GM18951 (cell line): ENCODE measurements around the gene CAMK2D.

ENCODE experiments used
- POLR2A ChIP-seq: IDR thresholded peaks from 4 replicates; pipeline ENCODE4 v1.6.1; 2011; ENCODE audit warnings: mild to moderate bottlenecking; ENCODE audit not compliant: insufficient read length, insufficient read depth; ENCODE audit errors: extremely low read depth
- in situ Hi-C: fragments of 300-500 bp; cut with MboI; formaldehyde crosslinking; loops from one replicate; pipeline ENCODE4 v1.12.0; 2022; ENCODE audit warnings: low sequenced_read_pairs, mixed read lengths, inconsistent platforms; ENCODE audit not compliant: unreplicated experiment

Gene CAMK2D

DNA sequence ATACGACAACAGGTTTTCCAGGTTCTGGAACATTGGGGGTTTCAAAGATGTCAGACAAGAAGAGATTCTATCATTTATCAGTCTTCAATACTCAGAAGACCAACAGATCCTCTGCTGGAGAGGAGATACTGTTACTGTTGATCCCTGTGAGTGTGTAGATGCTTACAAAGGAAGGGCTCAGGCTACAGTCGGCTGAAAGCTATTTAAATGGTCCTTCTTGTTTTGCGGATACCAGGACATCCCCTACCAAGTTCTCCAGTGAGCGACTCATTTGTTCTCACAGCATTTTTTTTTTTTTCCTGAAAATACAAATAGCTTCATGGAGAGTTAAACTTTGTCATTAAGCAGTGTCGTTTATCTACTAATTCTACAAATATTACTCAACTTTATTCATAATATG, 201.6 kb downstream of the CAMK2D start:
- in situ Hi-C loops: loop anchor here (10.0 kb wide), 1 partner anchor 195 kb away; no protein-coding TSS in a partner anchor
- no peak for TF ChIP-seq POLR2A

DNA sequence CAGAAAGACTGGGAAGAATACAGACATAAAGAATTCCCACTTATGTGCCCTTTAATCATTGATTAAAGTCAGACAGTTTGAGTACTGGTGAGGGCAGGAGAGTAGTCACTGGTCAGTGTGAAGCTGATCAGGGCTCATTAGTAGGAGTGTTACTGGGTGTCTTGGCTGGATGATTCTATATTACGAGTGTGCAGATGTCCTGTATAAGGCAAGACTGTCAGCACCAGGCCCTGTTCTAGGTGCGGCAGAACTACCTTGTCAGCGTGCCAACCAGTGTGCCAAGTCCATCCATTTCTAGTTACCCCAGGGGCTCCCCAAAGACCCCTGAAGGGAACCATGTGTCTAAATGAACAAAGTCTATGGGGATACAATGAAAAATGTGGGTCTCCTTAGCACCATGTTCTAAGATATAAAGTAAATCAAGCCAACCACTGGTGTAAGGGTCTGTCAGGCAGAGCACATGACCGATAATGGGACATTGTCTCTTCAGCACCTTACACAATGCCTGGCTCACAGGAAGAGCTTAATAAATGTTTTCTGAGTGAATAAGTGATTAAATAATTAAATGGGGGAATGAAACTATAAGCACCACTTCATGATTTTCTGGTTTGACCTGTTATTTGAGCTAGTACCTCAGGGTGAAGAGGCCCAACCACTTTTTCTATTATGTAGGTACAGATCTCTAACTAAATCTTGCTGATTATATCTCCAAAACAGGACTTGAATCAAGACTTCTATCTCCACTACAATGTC, 205.0 kb downstream of the CAMK2D start:
- in situ Hi-C loops: loop anchor here (10.0 kb wide), 1 partner anchor 198 kb away; no protein-coding TSS in a partner anchor
- no peak for TF ChIP-seq POLR2A

DNA sequence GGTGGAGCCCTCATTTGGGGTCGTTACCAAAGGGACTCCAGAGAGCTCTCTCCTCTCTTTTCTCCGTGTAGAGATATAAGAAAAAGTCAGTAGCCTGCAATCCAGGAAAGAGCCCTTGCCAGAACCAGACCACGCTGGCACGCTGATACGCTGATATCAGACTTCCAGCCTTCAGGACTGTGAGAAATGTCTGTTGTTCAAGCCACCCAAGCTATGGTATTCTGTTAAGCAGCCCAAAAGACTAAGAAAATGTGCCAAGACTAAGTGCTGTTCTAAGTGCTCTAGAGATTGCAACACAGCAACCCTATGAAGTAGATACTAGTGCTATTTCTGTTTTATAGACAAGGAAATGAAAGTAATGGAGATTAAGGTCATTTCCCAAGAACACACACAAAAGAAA, 205.7 kb downstream of the CAMK2D start:
- in situ Hi-C loops: loop anchor here (10.0 kb wide), 1 partner anchor 199 kb away; no protein-coding TSS in a partner anchor

DNA sequence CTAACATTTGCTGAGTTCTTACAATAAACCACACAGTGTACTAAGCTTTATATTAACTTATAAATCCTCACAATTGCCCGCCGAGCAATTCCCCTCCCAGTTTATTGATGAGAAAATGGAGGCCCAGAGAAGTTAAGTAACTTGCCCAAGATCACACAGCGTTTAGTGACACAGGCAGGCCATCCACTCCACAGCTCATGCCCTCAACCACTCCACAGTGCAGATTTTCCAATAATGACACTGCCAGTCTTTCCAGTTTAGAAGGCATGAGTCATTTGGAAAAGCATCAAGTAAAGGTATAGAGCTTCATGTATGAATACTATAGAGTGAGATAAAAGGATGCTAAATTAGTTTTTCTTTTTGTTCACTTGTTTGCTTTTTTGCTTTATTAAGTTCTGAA, 208.5 kb downstream of the CAMK2D start:
- in situ Hi-C loops: loop anchor here (10.0 kb wide), 1 partner anchor 202 kb away; no protein-coding TSS in a partner anchor
- TF ChIP-seq POLR2A: no peak

More for the DNA sequence above, 205.7 kb downstream of the CAMK2D start:
- TF ChIP-seq POLR2A: no peak

DNA sequence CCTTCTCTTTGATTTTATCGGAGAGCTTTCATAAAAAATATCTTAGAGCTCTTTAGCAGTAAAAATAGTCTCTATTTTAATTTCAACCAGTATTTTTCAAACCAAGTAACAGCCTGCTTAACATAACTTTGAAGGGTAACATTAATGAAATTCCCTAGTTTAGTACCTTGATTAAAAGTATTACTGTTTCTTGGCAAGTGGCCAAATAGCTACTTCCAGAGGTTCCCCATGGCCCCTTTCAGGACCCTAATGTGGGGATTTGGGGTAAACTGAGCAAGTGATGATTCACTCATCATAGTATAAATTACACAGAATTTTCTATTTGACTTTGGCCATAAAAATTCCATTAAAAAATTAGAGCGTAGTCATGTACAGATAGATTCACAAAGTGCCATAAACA, 211.0 kb downstream of the CAMK2D start:
- in situ Hi-C loops: loop anchor here (10.0 kb wide), 1 partner anchor 204 kb away; no protein-coding TSS in a partner anchor

DNA sequence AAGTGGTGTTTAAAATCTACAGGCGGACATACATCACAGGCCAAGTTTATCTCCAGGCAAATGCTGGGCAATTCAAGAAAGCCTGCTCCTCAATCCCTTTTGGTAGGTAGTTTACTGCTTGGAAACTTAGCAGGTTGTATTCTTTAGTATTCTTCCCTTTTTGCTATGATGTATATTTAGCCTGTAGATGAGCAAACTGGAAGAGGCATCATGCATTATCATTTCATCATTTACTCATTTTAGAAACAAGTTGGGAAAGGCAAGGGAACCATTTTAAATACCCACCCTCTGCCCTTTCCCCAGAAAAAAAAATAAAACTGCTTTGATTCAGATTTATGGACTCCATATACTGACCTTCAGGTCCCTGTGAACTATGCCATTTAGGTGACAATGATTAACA, 213.2 kb downstream of the CAMK2D start:
- TF ChIP-seq POLR2A: no peak
- in situ Hi-C loops: no loop called here

More for the DNA sequence above, 211.0 kb downstream of the CAMK2D start:
- TF ChIP-seq POLR2A: no peak

DNA sequence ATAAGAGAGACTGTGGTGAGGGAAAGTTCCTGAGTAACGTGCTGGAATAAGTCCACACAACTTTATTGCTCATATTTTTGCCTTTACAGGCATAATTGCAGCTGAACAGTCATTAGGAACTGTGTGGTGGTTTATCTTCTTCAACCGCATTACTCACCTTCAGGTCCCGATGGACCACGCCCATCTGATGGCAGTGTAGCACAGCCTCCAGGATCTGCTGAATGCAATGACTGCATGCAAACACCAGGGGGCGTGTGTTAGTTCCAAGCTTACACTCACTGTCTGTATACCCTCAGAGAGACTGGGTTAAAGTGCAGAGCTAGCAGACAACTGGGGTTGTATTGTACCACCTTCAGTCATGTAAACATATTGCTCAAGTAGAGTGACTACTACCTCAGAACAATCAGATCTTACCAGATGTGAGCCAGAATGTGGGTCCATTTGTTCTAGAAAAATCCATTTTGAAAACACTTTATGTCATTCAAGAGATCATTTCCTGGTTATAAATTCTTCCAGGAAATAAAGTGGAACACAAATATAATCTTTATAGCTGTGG, 214.0 kb downstream of the CAMK2D start:
- in situ Hi-C loops: no loop called here
- no peak for TF ChIP-seq POLR2A

DNA sequence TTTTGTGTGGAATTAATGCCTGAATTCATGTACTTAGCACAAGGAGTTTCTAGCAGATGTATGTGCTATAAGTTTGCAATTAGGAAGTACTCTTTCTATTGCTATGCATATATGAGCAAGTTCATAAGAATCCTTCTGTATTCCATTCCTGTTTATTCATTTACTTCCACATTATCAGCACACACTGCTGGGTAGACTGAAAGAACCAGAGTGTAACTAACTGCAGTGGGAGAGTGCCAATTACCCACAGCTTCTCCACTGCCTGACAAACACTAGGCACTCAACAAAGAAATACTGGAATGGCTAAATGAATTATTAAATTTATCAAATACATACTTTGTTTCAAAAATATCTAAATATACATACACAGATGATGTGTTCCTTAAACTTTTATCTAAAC, 219.6 kb downstream of the CAMK2D start:
- in situ Hi-C loops: no loop called here

DNA sequence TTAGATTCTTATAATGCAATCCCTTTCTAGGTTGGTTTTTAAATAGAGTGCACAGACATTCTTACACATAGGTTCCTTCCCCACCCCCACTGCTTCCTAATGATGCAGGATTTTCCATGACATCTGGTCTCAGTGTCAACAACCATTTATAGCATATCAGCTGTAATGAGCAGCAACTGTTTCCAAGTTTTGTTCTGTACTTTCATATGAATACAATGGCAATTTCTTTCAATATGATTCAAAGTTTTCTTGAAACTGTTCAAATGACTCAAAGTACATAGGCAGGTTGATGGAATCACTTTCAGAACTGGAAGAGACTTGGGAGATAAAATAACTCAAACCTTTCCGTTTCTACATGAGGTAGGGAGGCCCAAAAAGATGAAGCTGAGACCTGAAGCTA, 220.7 kb downstream of the CAMK2D start:
- in situ Hi-C loops: no loop called here
- TF ChIP-seq POLR2A: no peak

More for the DNA sequence above, 219.6 kb downstream of the CAMK2D start:
- TF ChIP-seq POLR2A: no peak

DNA sequence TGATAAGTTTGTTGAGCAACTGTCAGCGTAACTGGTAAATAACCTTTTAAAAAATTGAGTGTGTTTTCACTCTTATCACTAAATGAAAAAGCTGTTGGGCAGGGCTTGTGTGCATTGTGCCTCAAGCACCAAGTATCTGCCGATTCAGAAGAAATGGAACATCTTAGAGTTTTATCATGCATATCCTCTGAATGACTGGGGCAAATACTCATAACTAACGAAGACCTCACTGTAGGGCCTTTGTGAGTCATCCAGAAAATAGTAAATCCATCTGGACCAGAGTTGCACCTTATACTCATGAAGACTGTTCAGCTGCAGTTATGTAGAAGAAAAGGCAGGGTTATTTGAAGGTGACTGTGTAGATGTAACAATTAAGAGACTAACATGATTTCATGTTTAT, 222.1 kb downstream of the CAMK2D start:
- no peak for TF ChIP-seq POLR2A

DNA sequence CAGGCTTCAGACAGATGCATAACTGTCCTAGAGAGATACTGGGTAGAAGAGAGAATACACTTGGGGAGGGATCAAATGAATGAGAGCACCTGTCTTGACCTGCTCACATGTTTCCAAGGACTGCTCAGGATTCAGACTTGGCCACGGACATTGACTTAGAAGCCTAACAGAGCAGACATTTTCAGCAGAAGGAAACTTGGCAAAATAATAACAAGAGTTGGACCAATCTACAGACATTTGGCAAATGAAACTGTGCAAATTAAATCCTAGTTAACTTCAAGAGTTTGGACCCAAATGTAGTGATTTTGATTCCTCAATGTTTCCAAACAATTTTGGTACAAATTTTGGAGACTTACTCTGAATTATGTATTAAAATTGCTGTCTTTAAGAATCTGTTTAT, 223.9 kb downstream of the CAMK2D start:
- in situ Hi-C loops: no loop called here
- TF ChIP-seq POLR2A: no peak

More for the DNA sequence above, 222.1 kb downstream of the CAMK2D start:
- in situ Hi-C loops: no loop called here

DNA sequence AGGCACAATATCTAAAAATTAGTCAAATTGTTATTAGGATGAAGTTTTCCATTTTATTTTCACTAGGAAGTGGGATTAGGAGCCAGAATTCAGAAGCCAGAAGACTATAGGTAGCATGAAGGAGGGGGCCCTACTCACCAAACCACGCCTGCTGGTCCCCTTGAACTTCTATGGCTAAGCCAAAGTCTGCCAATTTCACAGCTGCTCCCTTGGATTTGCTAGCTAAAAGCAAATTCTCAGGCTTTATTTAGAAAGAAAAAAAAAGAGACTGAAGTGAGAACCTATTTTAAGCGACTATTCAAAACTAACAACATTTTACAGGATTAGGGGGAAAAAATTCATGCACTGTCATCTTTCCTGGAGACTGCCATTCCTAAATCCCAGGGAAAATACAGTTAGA, 224.3 kb downstream of the CAMK2D start:
- no peak for TF ChIP-seq POLR2A
- in situ Hi-C loops: no loop called here

DNA sequence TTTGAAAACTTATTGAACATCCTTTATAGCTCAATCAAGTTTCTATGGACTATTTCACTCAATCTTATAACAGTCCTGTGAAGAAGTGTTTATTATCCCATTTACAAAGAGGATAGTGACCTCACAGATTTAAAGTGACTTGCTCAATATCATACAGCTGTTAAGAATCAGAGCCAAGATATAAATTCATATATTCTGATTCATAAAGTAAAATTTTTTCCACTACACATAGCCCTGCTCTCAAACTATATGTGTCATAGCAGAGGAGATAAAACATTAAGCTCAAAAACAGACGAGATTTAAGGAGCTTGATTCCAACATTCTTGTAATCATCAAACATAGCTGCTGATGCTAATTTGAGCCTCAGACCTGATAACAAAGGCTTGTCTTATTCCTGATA, 226.8 kb downstream of the CAMK2D start:
- no peak for TF ChIP-seq POLR2A
- in situ Hi-C loops: no loop called here

DNA sequence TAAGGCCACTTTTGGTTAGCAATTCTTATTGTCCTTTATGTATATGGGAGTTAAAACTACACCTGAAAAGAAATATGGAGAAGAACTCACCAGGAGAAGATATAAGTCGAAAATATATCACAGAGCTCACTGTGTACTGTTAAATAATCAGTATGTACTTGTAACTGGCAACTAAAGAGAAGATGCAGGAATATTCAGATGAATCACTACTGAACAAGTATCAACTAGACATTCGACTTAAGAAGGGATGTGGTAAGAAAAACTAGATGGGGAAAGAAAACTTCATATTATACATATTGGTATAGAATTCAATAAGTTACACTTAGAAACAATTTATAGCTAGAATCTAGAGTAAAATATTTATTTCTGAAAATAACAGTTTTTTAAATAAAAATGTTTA, 230.0 kb downstream of the CAMK2D start:
- TF ChIP-seq POLR2A: no peak
- in situ Hi-C loops: no loop called here
